DOHH2 (cell line): ENCODE results near the gene SELPLG.

Experiments used
- H3F3A ChIP-seq: fragments of 200-600 bp; sonication (generic), shearing (Covaris generic); 2 replicates; pipeline ENCODE4 v1.6.0; 2016; ENCODE audit warnings: antibody characterized with exemption, mild to moderate bottlenecking; ENCODE audit not compliant: control insufficient read depth, insufficient read depth
- H3K27ac ChIP-seq: fragments of 200-600 bp; sonication (generic); 2 replicates; pipeline ENCODE4 v1.5.1; 2014; ENCODE audit warnings: low read depth, mild to moderate bottlenecking, low read length, moderate library complexity
- H3K27me3 ChIP-seq: fragments of 200-600 bp; sonication (generic); 2 replicates; pipeline ENCODE4 v1.6.1; 2014; ENCODE audit warnings: mild to moderate bottlenecking, low read length, mixed read lengths; ENCODE audit not compliant: control insufficient read depth
- H3K36me3 ChIP-seq: fragments of 200-600 bp; sonication (generic); 2 replicates; pipeline ENCODE4 v1.6.1; 2014; ENCODE audit warnings: mild to moderate bottlenecking, low read length, moderate library complexity, mixed read lengths; ENCODE audit not compliant: control insufficient read depth
- H3K4me1 ChIP-seq: fragments of 200-600 bp; sonication (generic); 2 replicates; pipeline ENCODE4 v1.6.1; 2014; ENCODE audit warnings: mild to moderate bottlenecking, low read length, mixed read lengths; ENCODE audit not compliant: control insufficient read depth
- H3K4me2 ChIP-seq: fragments of 200-600 bp; sonication (generic); 2 replicates; pipeline ENCODE4 v1.6.0; 2014; ENCODE audit warnings: mild to moderate bottlenecking, low read length, moderate library complexity
- H3K4me3 ChIP-seq: fragments of 200-600 bp; sonication (generic); 2 replicates; pipeline ENCODE4 v1.5.1; 2014; ENCODE audit warnings: mild to moderate bottlenecking, low read length, mixed read lengths
- H3K79me2 ChIP-seq: fragments of 200-600 bp; sonication (generic); 2 replicates; pipeline ENCODE4 v1.6.1; 2014; ENCODE audit warnings: mild to moderate bottlenecking, low read length, mixed read lengths; ENCODE audit not compliant: control insufficient read depth
- H3K9me2 ChIP-seq: fragments of 200-600 bp; sonication (generic); replicated peaks from 2 replicates; pipeline ENCODE4 v1.6.1; 2014; ENCODE audit warnings: mild to moderate bottlenecking, low read length, mixed read lengths; ENCODE audit not compliant: control insufficient read depth
- H3K9me3 ChIP-seq: fragments of 200-600 bp; sonication (generic); 2 replicates; pipeline ENCODE4 v1.6.1; 2014; ENCODE audit warnings: antibody characterized with exemption, low read length, mixed read lengths; ENCODE audit not compliant: control insufficient read depth, insufficient read depth
- H4K20me1 ChIP-seq: fragments of 200-600 bp; sonication (generic); 2 replicates; pipeline ENCODE4 v1.6.0; 2014; ENCODE audit warnings: low read depth, mild to moderate bottlenecking, antibody characterized with exemption, low read length, moderate library complexity; ENCODE audit not compliant: control insufficient read depth, insufficient read depth
- CTCF ChIP-seq: fragments of 200-600 bp; sonication (generic); IDR thresholded peaks from one replicate; pipeline ENCODE4 v1.5.1; 2014; ENCODE audit warnings: antibody characterized with exemption, mild to moderate bottlenecking, low read depth, low read length; ENCODE audit not compliant: poor library complexity, severe bottlenecking
- EZH2phosphoT487 ChIP-seq: fragments of 200-600 bp; sonication (generic); IDR thresholded peaks from 2 replicates; pipeline ENCODE4 v1.6.1; 2017; ENCODE audit warnings: borderline replicate concordance, mild to moderate bottlenecking, antibody characterized with exemption, low read length, moderate library complexity, mixed read lengths

SELPLG gene

GRCh38 chr12:108615918-108616317 is 17.8 kb downstream of the SELPLG start:
- TF ChIP-seq EZH2phosphoT487 (no peak), CTCF (no peak)
- no peaks in the 10 kb centered on the region for H3F3A ChIP-seq
- peaks cover 30% of the 10 kb centered on the region for H3K4me1 ChIP-seq

GRCh38 chr12:108614639-108615038 is 19.1 kb downstream of the SELPLG start:
- Histone ChIP-seq H3K27me3 (peaks cover 37% of the 10 kb centered on the region), H3K4me1 (peaks cover 33% of the 10 kb centered on the region), H3F3A (no peaks in the 10 kb centered on the region), H3K36me3 (no peaks in the 10 kb centered on the region), H4K20me1 (no peaks in the 10 kb centered on the region), H3K9me2 (no peaks in the 10 kb centered on the region), H3K9me3 (peaks cover 10% of the 10 kb centered on the region; the same call in 1 of the 2 replicates), H3K27ac (no peak overlapping the region), H3K79me2 (no peaks in the 10 kb centered on the region), H3K4me3 (no peak overlapping the region), H3K4me2 (no peak overlapping the region)
- TF ChIP-seq EZH2phosphoT487 = no peak
- TF ChIP-seq CTCF = no peak

More at GRCh38 chr12:108615918-108616317, 17.8 kb downstream of the SELPLG start:
- Histone ChIP-seq H3K4me3 (no peak overlapping the region), H3K27ac (no peak overlapping the region), H3K27me3 (peaks cover 26% of the 10 kb centered on the region), H3K36me3 (no peaks in the 10 kb centered on the region), H3K79me2 (no peaks in the 10 kb centered on the region), H3K9me3 (peaks cover 10% of the 10 kb centered on the region; the same call in 1 of the 2 replicates), H4K20me1 (no peaks in the 10 kb centered on the region), H3K9me2 (no peaks in the 10 kb centered on the region), H3K4me2 (no peak overlapping the region)

GRCh38 chr12:108614041-108614440 is 19.7 kb downstream of the SELPLG start:
- Histone ChIP-seq H3F3A (no peaks in the 10 kb centered on the region), H3K4me3 (no peak overlapping the region), H3K27ac (no peak overlapping the region), H3K4me2 (no peak overlapping the region), H3K36me3 (no peaks in the 10 kb centered on the region), H4K20me1 (no peaks in the 10 kb centered on the region), H3K27me3 (peaks cover 41% of the 10 kb centered on the region), H3K79me2 (no peaks in the 10 kb centered on the region), H3K9me2 (no peaks in the 10 kb centered on the region), H3K4me1 (peaks cover 36% of the 10 kb centered on the region), H3K9me3 (peaks cover 10% of the 10 kb centered on the region; the same call in 1 of the 2 replicates)
- TF ChIP-seq EZH2phosphoT487 (no peak), CTCF (no peak)

GRCh38 chr12:108613548-108613947 is 20.1 kb downstream of the SELPLG start:
- no peak overlapping the region for H3K4me3 ChIP-seq
- H3K4me2 ChIP-seq = no peak overlapping the region
- TF ChIP-seq EZH2phosphoT487 = no peak
- no peak for TF ChIP-seq CTCF
- H3K79me2 ChIP-seq = no peaks in the 10 kb centered on the region
- peaks cover 36% of the 10 kb centered on the region for H3K4me1 ChIP-seq
- peaks cover 39% of the 10 kb centered on the region for H3K27me3 ChIP-seq
- no peaks in the 10 kb centered on the region for H3F3A ChIP-seq
- peaks cover 10% of the 10 kb centered on the region; the same call in 1 of the 2 replicates for H3K9me3 ChIP-seq
- H3K36me3 ChIP-seq = no peaks in the 10 kb centered on the region
- no peaks in the 10 kb centered on the region for H4K20me1 ChIP-seq
- no peaks in the 10 kb centered on the region for H3K9me2 ChIP-seq
- H3K27ac ChIP-seq = no peak overlapping the region
